ENCODE data around the gene CYB561D1.
A peak's percentile ranks its signal among the peaks of the same experiment; 100 is the strongest.

The CYB561D1 gene

GRCh38 chr1:109466125-109466451 lies 27.8 kb upstream of the CYB561D1 start (continued):
- no peak for TF ChIP-seq ZNF624 (tag by site-specific recombination; IDR thresholded peaks at IDR 0.05)
- TF ChIP-seq INSM2 (tag by site-specific recombination; IDR thresholded peaks at IDR 0.05): no peak
- TF ChIP-seq ZNF133 (tag by site-specific recombination; IDR thresholded peaks at IDR 0.05): no peak
- TF ChIP-seq SP2 (tag by site-specific recombination; IDR thresholded peaks at IDR 0.05): no peak
- TF ChIP-seq ZNF571 (tag by site-specific recombination; IDR thresholded peaks at IDR 0.05): no peak
- no peak for TF ChIP-seq ZNF677 (tag by site-specific recombination; IDR thresholded peaks at IDR 0.05)
- no peak for TF ChIP-seq ZFHX2 (tag by site-specific recombination; conservative IDR thresholded peaks at IDR 0.05)
- peak; percentile 90 for TF ChIP-seq ZNF600 (tag by site-specific recombination; IDR thresholded peaks at IDR 0.05)
- TF ChIP-seq ZNF530 (tag by site-specific recombination; IDR thresholded peaks at IDR 0.05; ENCODE audit: low read depth): no peak
- TF ChIP-seq ZNF280C (tag by site-specific recombination; IDR thresholded peaks at IDR 0.05): no peak
- no peak for TF ChIP-seq ZNF266 (tag by site-specific recombination; IDR thresholded peaks at IDR 0.05; ENCODE audit: low read depth)
- TF ChIP-seq ZFP37 (tag by site-specific recombination; IDR thresholded peaks at IDR 0.05): no peak
- TF ChIP-seq TCF7L2 (IDR thresholded peaks at IDR 0.05; ENCODE audit: borderline replicate concordance, low read depth, low read length): no peak
- no peak for TF ChIP-seq HIC1 (tag by site-specific recombination; IDR thresholded peaks at IDR 0.05)
- TF ChIP-seq MEIS1 (CRISPR knock-in tag; IDR thresholded peaks at IDR 0.05; ENCODE audit: borderline replicate concordance): no peak
- TF ChIP-seq ZNF132 (tag by site-specific recombination; IDR thresholded peaks at IDR 0.05; ENCODE audit: borderline replicate concordance): no peak
- TF ChIP-seq ZNF174 (tag by site-specific recombination; IDR thresholded peaks at IDR 0.05): no peak
- 0 out of 2 replicates have a peak, but pooled peaks have one; percentile 22 for TF ChIP-seq ZBTB10 (tag by site-specific recombination; IDR thresholded peaks at IDR 0.05)
- no peak for TF ChIP-seq ZNF76 (tag by site-specific recombination; IDR thresholded peaks at IDR 0.05; ENCODE audit: borderline replicate concordance, low read depth)
- TF ChIP-seq ATF2 (tag by site-specific recombination; IDR thresholded peaks at IDR 0.05; ENCODE audit: low read depth): no peak
- no peak for TF ChIP-seq IKZF3 (tag by site-specific recombination; IDR thresholded peaks at IDR 0.05)
- TF ChIP-seq OSR2 (tag by site-specific recombination; IDR thresholded peaks at IDR 0.05): no peak
- TF ChIP-seq TSHZ1 (tag by site-specific recombination; IDR thresholded peaks at IDR 0.05; ENCODE audit: borderline replicate concordance): no peak
- TF ChIP-seq ZNF596 (tag by site-specific recombination; IDR thresholded peaks at IDR 0.05): no peak
- TF ChIP-seq ZBTB8A (tag by site-specific recombination; IDR thresholded peaks at IDR 0.05): peak; percentile 48; the same call in 1 of the 2 replicates
- TF ChIP-seq ZNF335 (tag by site-specific recombination; conservative IDR thresholded peaks at IDR 0.05): peak; percentile 85

Data from HEK293 (cell line).